CD4-positive, alpha-beta memory T cell (primary cell): Measurements from ENCODE around the gene S100B. TPM values are rescaled to one million over a fixed set of nuclear protein-coding genes. Genes with fewer than 3 reads are reported as not detected.
"Not testable (repeated sequence)": the region's sequence is repeated elsewhere in the genome, so short reads cannot be mapped to it uniquely, and the experiment has no call there.

ENCODE experiments used
- CTCF ChIA-PET: fragments of 350-600 bp; sonication (Branson Sonifier 250); formaldehyde crosslinking; loops from one replicate; lab custom pipeline; 2021; ENCODE audit warnings: inconsistent platforms; ENCODE audit not compliant: partially characterized antibody; lab: Charles Lee
- POLR2A ChIA-PET: fragments of 350-600 bp; sonication (Branson Sonifier 250); formaldehyde crosslinking; loops from one replicate; lab custom pipeline; 2021; ENCODE audit not compliant: partially characterized antibody; lab: Charles Lee
- DNase-seq, 5 donors: peaks; one replicate each; pipeline versions ENCODE4 v3.0.0 to v3.0.0-alpha.2; 2020 to 2022; ENCODE audit warnings: mixed read lengths in 1 of 5
- H3K27ac ChIP-seq: one replicate; pipeline ENCODE4 v1.7.0; 2013; ENCODE audit warnings: low read depth, low read length
- H3K27me3 ChIP-seq: 2 replicates; pipeline ENCODE4 v1.7.0; 2013; ENCODE audit warnings: mild to moderate bottlenecking, low read length, moderate library complexity; ENCODE audit not compliant: insufficient read depth
- H3K36me3 ChIP-seq: 2 replicates; pipeline ENCODE4 v1.7.0; 2013; ENCODE audit warnings: mild to moderate bottlenecking, low read length, moderate library complexity; ENCODE audit not compliant: insufficient read depth
- H3K4me1 ChIP-seq: 2 replicates; pipeline ENCODE4 v1.7.0; 2013; ENCODE audit warnings: mild to moderate bottlenecking, low read length, moderate library complexity; ENCODE audit not compliant: insufficient read depth
- H3K4me3 ChIP-seq, 2 donors: one replicate each; pipeline ENCODE4 v1.7.0; 2013; ENCODE audit warnings: low read length in 2 of 2, mild to moderate bottlenecking in 1 of 2
- H3K9me3 ChIP-seq, 2 donors: one replicate each; pipeline ENCODE4 v1.7.0; 2013; ENCODE audit warnings: low read length in 2 of 2, control low read depth in 1 of 2; ENCODE audit not compliant: control insufficient read depth in 1 of 2
- H3K27ac Mint-ChIP-seq, 7 donors: one replicate each; pipeline ENCODE4 v1.8.0; 2020 to 2021; ENCODE audit warnings: mixed read lengths in 7 of 7, mild to moderate bottlenecking in 6 of 7, inconsistent platforms in 3 of 7, moderate library complexity in 3 of 7
- H3K27me3 Mint-ChIP-seq, 2 donors: one replicate each; pipeline ENCODE4 v1.8.0; 2020 to 2021; ENCODE audit warnings: mixed read lengths in 2 of 2
- H3K36me3 Mint-ChIP-seq, 2 donors: one replicate each; pipeline ENCODE4 v1.8.0; 2020 to 2021; ENCODE audit warnings: mixed read lengths in 2 of 2, inconsistent platforms in 1 of 2, mild to moderate bottlenecking in 1 of 2
- H3K4me1 Mint-ChIP-seq, 4 donors: one replicate each; pipeline ENCODE4 v1.8.0; 2020 to 2021; ENCODE audit warnings: mixed read lengths in 4 of 4, mild to moderate bottlenecking in 1 of 4
- H3K4me3 Mint-ChIP-seq, 8 donors: one replicate each; pipeline ENCODE4 v1.8.0; 2020 to 2021; ENCODE audit warnings: mixed read lengths in 8 of 8, mild to moderate bottlenecking in 7 of 8, moderate library complexity in 6 of 8, inconsistent platforms in 3 of 8
- H3K9me3 Mint-ChIP-seq, 8 donors: one replicate each; pipeline ENCODE4 v1.8.0; 2020 to 2021; ENCODE audit warnings: mixed read lengths in 8 of 8, mild to moderate bottlenecking in 5 of 8, inconsistent platforms in 3 of 8, moderate library complexity in 1 of 8
- intact Hi-C: fragments of 100-400 bp; cut with micrococcal nuclease; formaldehyde crosslinking; loops from one replicate; pipeline ENCODE4 v1.15.1; 2023
- polyA plus RNA-seq, 2 donors: library from polyadenylated mRNA; unstranded; fragments of 300-500 nt; fragmentation: Illumina TruSeq; gene quantifications; one replicate each; pipeline ENCODE4 v1.2.3, GENCODE V29; 2021
- total RNA-seq, 2 experiments: library from RNA; stranded (reverse); gene quantifications; one replicate each; pipeline ENCODE4 v1.2.3, GENCODE V29; 2021

The S100B gene
- total and polyA plus RNA-seq, 4 experiments from 2014 or later: 0.54 to 0.73 TPM; not detected in 2

GRCh38 chr21:46630915-46631314 is 26.0 kb upstream of the S100B start:
- H3K4me1 Mint-ChIP-seq: peaks cover 24 to 76% (median 46%) of the 10 kb centered on the region in 4 donors
- H3K4me3 Mint-ChIP-seq, H3K36me3 ChIP-seq, H3K27me3 ChIP-seq, H3K4me3 ChIP-seq, H3K27ac Mint-ChIP-seq, POLR2A ChIA-PET, H3K27me3 Mint-ChIP-seq, DNase-seq, H3K27ac ChIP-seq, H3K9me3 Mint-ChIP-seq, H3K9me3 ChIP-seq, intact Hi-C loops, H3K36me3 Mint-ChIP-seq: not testable (repeated sequence)
- CTCF ChIA-PET: interaction anchor here (0.6 kb wide), 1 partner anchor 72 kb away, joined by 3 read pairs; no protein-coding TSS in a partner anchor
- peaks cover 48% of the 10 kb centered on the region for H3K4me1 ChIP-seq

DNA sequence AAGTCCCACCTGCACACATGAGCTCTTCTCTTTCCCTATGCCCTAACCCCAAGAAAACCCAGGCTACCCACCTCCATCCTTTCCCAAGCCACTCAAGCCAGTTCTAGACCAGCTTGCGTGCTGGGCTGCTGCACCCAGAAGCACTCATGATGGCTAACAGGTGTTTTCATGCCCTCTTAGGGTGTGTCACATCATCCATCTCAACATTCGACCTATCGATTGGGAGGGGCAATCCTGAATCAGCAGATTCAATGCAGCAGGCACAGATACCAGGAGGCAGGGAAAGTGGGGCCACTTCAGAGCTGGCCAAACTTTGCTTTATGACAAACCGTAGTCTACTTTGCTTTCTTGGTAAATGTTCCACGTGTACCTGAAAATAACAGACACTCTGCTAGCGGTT is 24.0 kb upstream of the S100B start:
- ChIA-PET POLR2A (interaction anchor here (1.1 to 2.9 kb wide), 2 partner anchors 8 to 14 kb away, joined by 4 to 22 read pairs; partner anchors contain the start of gene PRMT2), CTCF (no interaction called here)
- Mint-ChIP-seq H3K9me3 (peaks cover 0 to 16% (median 9%) of the 10 kb centered on the region in 8 donors), H3K27me3 (no peaks in the 10 kb centered on the region), H3K4me1 (peaks cover 21 to 79% (median 40%) of the 10 kb centered on the region in 4 donors), H3K27ac (peak overlapping the region in 1 of 7 donors; percentile 15), H3K36me3 (peaks cover 4 to 7% of the 10 kb centered on the region in 2 donors), H3K4me3 (no peak overlapping the region)
- Histone ChIP-seq H3K27ac (no peak overlapping the region), H3K27me3 (no peaks in the 10 kb centered on the region), H3K36me3 (no peaks in the 10 kb centered on the region), H3K4me1 (peaks cover 36% of the 10 kb centered on the region), H3K9me3 (peaks cover 0 to 4% of the 10 kb centered on the region in 2 donors), H3K4me3 (no peak overlapping the region)
- DNase-seq: no peak
- intact Hi-C loops: no loop called here

- peak overlapping the region in 1 of 8 donors; percentile 12 for H3K4me3 Mint-ChIP-seq
- H3K27me3 Mint-ChIP-seq: no peaks in the 10 kb centered on the region
- intact Hi-C loops: no loop called here
- CTCF ChIA-PET: no interaction called here
- Histone ChIP-seq H3K36me3 (no peaks in the 10 kb centered on the region), H3K4me1 (peaks cover 30% of the 10 kb centered on the region), H3K4me3 (no peak overlapping the region), H3K27ac (no peak overlapping the region), H3K9me3 (peaks cover 0 to 4% of the 10 kb centered on the region in 2 donors), H3K27me3 (no peaks in the 10 kb centered on the region)
- peak overlapping the region in 4 of 7 donors; percentile 81 to 99 (median 90) for H3K27ac Mint-ChIP-seq
- peaks cover 18 to 75% (median 35%) of the 10 kb centered on the region in 4 donors for H3K4me1 Mint-ChIP-seq
- DNase-seq: no peak
- H3K9me3 Mint-ChIP-seq: peaks cover 0 to 16% (median 9%) of the 10 kb centered on the region in 8 donors
- peaks cover 4 to 7% of the 10 kb centered on the region in 2 donors for H3K36me3 Mint-ChIP-seq
- POLR2A ChIA-PET: interaction anchor here (1.1 to 2.9 kb wide), 2 partner anchors 9 to 15 kb away, joined by 4 to 22 read pairs; partner anchors contain the start of gene PRMT2
These were observed 22.8 kb upstream of the S100B start for GRCh38 chr21:46627726-46628125.

DNA sequence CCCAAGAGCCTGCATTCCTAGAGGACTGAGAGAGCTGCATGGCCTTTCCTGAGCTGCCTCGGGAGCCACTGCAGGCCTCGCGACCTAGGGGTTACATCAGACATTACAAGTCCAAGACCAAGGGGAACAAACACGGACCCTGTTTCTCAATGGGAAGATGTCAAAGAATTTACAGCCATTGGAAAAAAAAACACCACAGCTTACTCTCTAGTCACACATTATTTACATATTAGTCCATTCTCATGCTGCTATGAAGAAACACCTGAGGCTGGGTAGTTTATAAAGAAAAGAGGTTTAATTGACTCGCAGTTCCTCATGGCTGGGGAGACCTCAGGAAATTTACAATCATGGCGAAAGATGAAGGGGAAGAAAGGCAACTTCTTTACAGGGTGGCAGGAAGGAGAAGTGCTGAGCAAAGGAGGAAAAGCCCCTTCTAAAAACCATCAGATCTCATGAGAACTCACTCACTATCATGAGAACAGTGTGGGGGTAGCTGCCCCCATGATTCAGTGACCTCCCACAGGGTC is 22.2 kb upstream of the S100B start:
- Mint-ChIP-seq H3K9me3 (peaks cover 0 to 16% (median 9%) of the 10 kb centered on the region in 8 donors), H3K4me1 (peaks cover 18 to 75% (median 37%) of the 10 kb centered on the region in 4 donors), H3K27ac (peak overlapping the region; percentile 67 to 99 (median 89)), H3K36me3 (peaks cover 4 to 7% of the 10 kb centered on the region in 2 donors), H3K4me3 (peak overlapping the region in 5 of 8 donors; percentile 27 to 82 (median 67)), H3K27me3 (no peaks in the 10 kb centered on the region)
- Histone ChIP-seq H3K27me3 (no peaks in the 10 kb centered on the region), H3K4me1 (peaks cover 34% of the 10 kb centered on the region), H3K36me3 (no peaks in the 10 kb centered on the region), H3K4me3 (no peak overlapping the region), H3K27ac (no peak overlapping the region), H3K9me3 (peaks cover 0 to 4% of the 10 kb centered on the region in 2 donors)
- DNase-seq: no peak
- POLR2A ChIA-PET: interaction anchor here (0.8 to 2.9 kb wide), 4 partner anchors 9 to 76 kb away, joined by 3 to 22 read pairs (median 3); partner anchors contain the start of gene PRMT2
- CTCF ChIA-PET: no interaction called here
- intact Hi-C loops: no loop called here

GRCh38 chr21:46626536-46626935 is 21.7 kb upstream of the S100B start:
- H3K27ac ChIP-seq: no peak overlapping the region
- H3K9me3 ChIP-seq: peaks cover 0 to 4% of the 10 kb centered on the region in 2 donors
- peak; percentile 39 to 75 (median 65) for DNase-seq
- Mint-ChIP-seq H3K4me3 (peak overlapping the region in 7 of 8 donors; percentile 13 to 82 (median 66)), H3K4me1 (peaks cover 23 to 78% (median 41%) of the 10 kb centered on the region in 4 donors), H3K36me3 (peaks cover 4 to 7% of the 10 kb centered on the region in 2 donors), H3K27me3 (no peaks in the 10 kb centered on the region), H3K9me3 (peaks cover 0 to 16% (median 9%) of the 10 kb centered on the region in 8 donors), H3K27ac (peak overlapping the region; percentile 72 to 99 (median 89))
- H3K27me3 ChIP-seq: no peaks in the 10 kb centered on the region
- H3K36me3 ChIP-seq: no peaks in the 10 kb centered on the region
- POLR2A ChIA-PET: interaction anchor here (0.8 to 2.9 kb wide), 4 partner anchors 10 to 75 kb away, joined by 3 to 22 read pairs (median 3); partner anchors contain the start of gene PRMT2
- intact Hi-C loops: no loop called here
- H3K4me3 ChIP-seq: no peak overlapping the region
- H3K4me1 ChIP-seq: peaks cover 39% of the 10 kb centered on the region
- CTCF ChIA-PET: no interaction called here

DNA sequence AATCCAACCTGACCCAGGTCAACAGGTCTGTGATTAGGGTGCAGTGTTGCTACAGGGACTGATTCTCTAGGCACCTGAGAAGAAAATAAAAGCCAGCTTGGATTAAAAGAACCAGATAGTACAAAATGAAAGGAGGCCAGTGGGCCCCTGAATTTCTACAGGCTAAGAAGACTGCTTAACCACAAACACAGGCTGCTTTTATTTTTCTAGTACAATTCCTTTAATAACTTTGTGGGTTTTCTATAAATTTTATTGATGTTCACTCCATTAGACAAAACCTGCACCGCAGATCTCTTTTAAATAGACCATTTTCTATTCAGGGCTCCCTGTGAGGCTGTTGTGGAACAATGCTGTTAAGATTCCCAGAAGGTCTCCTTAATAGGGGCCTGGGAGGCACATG is 20.9 kb upstream of the S100B start:
- POLR2A ChIA-PET: interaction anchor here (2.9 kb wide), 1 partner anchor 11 kb away, joined by 22 read pairs; the partner anchor contains the start of gene PRMT2
- intact Hi-C loops: no loop called here
- Histone ChIP-seq H3K4me1 (peaks cover 47% of the 10 kb centered on the region), H3K9me3 (peaks cover 0 to 4% of the 10 kb centered on the region in 2 donors), H3K27me3 (no peaks in the 10 kb centered on the region), H3K27ac (no peak overlapping the region), H3K4me3 (no peak overlapping the region), H3K36me3 (no peaks in the 10 kb centered on the region)
- Mint-ChIP-seq H3K4me3 (peak overlapping the region in 1 of 8 donors; percentile 82), H3K27ac (peak overlapping the region in 5 of 7 donors; percentile 81 to 99 (median 95)), H3K9me3 (peaks cover 0 to 16% (median 9%) of the 10 kb centered on the region in 8 donors), H3K36me3 (peaks cover 4 to 7% of the 10 kb centered on the region in 2 donors), H3K27me3 (no peaks in the 10 kb centered on the region), H3K4me1 (peaks cover 28 to 78% (median 44%) of the 10 kb centered on the region in 4 donors)
- no peak for DNase-seq
- CTCF ChIA-PET: no interaction called here

DNA sequence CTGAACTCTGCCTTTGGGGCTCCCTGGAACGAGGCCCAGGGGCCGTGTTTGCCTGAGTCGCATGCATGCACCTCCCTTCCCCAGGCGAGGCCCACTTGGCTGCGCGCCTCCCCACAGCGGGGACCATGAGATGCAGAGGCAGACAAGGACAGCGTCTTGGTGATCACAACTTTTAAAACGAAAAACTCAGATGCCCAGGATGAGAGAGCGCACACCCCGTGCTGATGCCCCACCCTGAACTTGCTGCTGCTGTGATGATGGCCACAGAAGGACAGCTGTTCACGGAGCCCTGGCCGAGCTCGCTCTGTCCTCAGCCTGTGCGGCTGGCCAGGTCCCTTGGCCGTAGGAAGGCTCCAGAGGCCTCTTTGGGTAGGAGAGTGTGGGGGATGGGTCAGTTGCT is 19.2 kb upstream of the S100B start:
- H3K4me1 ChIP-seq: peaks cover 53% of the 10 kb centered on the region

More for the DNA sequence above, 19.2 kb upstream of the S100B start:
- Histone ChIP-seq H3K27ac (no peak overlapping the region), H3K27me3 (no peaks in the 10 kb centered on the region), H3K4me3 (no peak overlapping the region), H3K36me3 (no peaks in the 10 kb centered on the region), H3K9me3 (peaks cover 0 to 4% of the 10 kb centered on the region in 2 donors)
- DNase-seq: no peak
- Mint-ChIP-seq H3K9me3 (peaks cover 0 to 16% (median 9%) of the 10 kb centered on the region in 8 donors), H3K36me3 (peaks cover 4 to 7% of the 10 kb centered on the region in 2 donors), H3K27ac (no peak overlapping the region), H3K4me1 (peaks cover 31 to 90% (median 53%) of the 10 kb centered on the region in 4 donors), H3K4me3 (peak overlapping the region in 2 of 8 donors; percentile 15 to 55), H3K27me3 (peaks cover 0 to 2% of the 10 kb centered on the region in 2 donors)
- intact Hi-C loops: no loop called here
- ChIA-PET POLR2A (interaction anchor here (7.1 kb wide), 1 partner anchor 11 kb away, joined by 76 read pairs; the partner anchor contains the start of gene PRMT2), CTCF (no interaction called here)
